K562 (cell line): Measurements from ENCODE around the gene DARS2. TPM values are rescaled to one million over a fixed set of nuclear protein-coding genes. Genes with fewer than 3 reads are reported as not detected.

Experiments used
- ARHGAP35 ChIP-seq: fragments of 450-650 bp; IDR thresholded peaks from 2 replicates; pipeline ENCODE4 v1.6.1; 2018; ENCODE audit not compliant: partially characterized antibody
- ATF4 ChIP-seq: fragments of 450-650 bp; formaldehyde crosslinking; IDR thresholded peaks from 2 replicates; pipeline ENCODE4 v1.4.0; 2022; ENCODE audit warnings: mild to moderate bottlenecking, moderate library complexity
- BRF2 ChIP-seq: IDR thresholded peaks from 3 replicates; pipeline ENCODE4 v1.6.1; 2011; ENCODE audit warnings: borderline replicate concordance, mild to moderate bottlenecking; ENCODE audit not compliant: insufficient read length, insufficient read depth
- FOXK2 ChIP-seq, 2 experiments: fragments of 450-650 bp; IDR thresholded peaks in 1 of 2; conservative IDR thresholded peaks in 1 of 2; 2 replicates each; pipeline ENCODE4 v1.6.1; 2016; ENCODE audit warnings: low read depth in 2 of 2, mild to moderate bottlenecking in 1 of 2
- GATAD2B ChIP-seq: fragments of 450-650 bp; IDR thresholded peaks from 2 replicates; pipeline ENCODE4 v1.6.1; 2017; ENCODE audit warnings: mild to moderate bottlenecking, borderline replicate concordance
- HMG20B ChIP-seq: fragments of 250-450 bp; sonication (Bioruptor Pico); IDR thresholded peaks from 2 replicates; pipeline ENCODE4 v1.5.0; 2021; ENCODE audit warnings: mild to moderate bottlenecking
- IRF1 ChIP-seq: sonication (generic); formaldehyde crosslinking; IDR thresholded peaks from 2 replicates; pipeline ENCODE4 v1.8.0; 2022; ENCODE audit warnings: missing genetic modification reagents, mild to moderate bottlenecking, borderline replicate concordance
- MEF2D ChIP-seq: conservative IDR thresholded peaks from 2 replicates; pipeline ENCODE4 v1.6.1; 2016; ENCODE audit warnings: low read depth, missing genetic modification characterization, missing compliant biosample characterization
- PML ChIP-seq: IDR thresholded peaks from 2 replicates; pipeline ENCODE4 v1.6.1; 2012; ENCODE audit warnings: low read length, inconsistent platforms
- POLR2G ChIP-seq: fragments of 200-400 bp; formaldehyde crosslinking; IDR thresholded peaks from 2 replicates; pipeline ENCODE4 v1.6.1; 2017; ENCODE audit warnings: low read depth, mild to moderate bottlenecking, antibody characterized with exemption, low read length, moderate library complexity
- POLR3A ChIP-seq: IDR thresholded peaks from 2 replicates; pipeline ENCODE4 v1.6.1; 2011; ENCODE audit warnings: borderline replicate concordance, mild to moderate bottlenecking, moderate library complexity; ENCODE audit not compliant: insufficient read length, insufficient read depth; ENCODE audit errors: extremely low read depth
- RNF219 ChIP-seq: fragments of 250-450 bp; sonication (Bioruptor Pico); IDR thresholded peaks from 2 replicates; pipeline ENCODE4 v1.5.0; 2022; ENCODE audit warnings: mild to moderate bottlenecking
- SMARCA5 ChIP-seq: fragments of 450-650 bp; IDR thresholded peaks from 2 replicates; pipeline ENCODE4 v1.6.1; 2016
- SMARCB1 ChIP-seq: IDR thresholded peaks from 2 replicates; pipeline ENCODE4 v1.6.1; 2011; ENCODE audit warnings: improper control_type of control experiment, low read depth; ENCODE audit not compliant: insufficient read length
- TCFL5 ChIP-seq: fragments of 250-450 bp; sonication (Bioruptor Pico); conservative IDR thresholded peaks from 2 replicates; pipeline ENCODE4 v1.6.1; 2021; ENCODE audit warnings: mild to moderate bottlenecking, moderate library complexity, matching md5 sums
- TGIF2 ChIP-seq: sonication (generic); formaldehyde crosslinking; IDR thresholded peaks from 2 replicates; pipeline ENCODE4 v1.8.1; 2022; ENCODE audit warnings: mild to moderate bottlenecking, missing genetic modification reagents, moderate library complexity
- THRAP3 ChIP-seq: fragments of 450-650 bp; IDR thresholded peaks from 2 replicates; pipeline ENCODE4 v1.6.1; 2016; ENCODE audit warnings: mild to moderate bottlenecking, inconsistent platforms, borderline replicate concordance
- TRIM28 ChIP-seq: fragments of 450-650 bp; IDR thresholded peaks from 2 replicates; pipeline ENCODE4 v1.6.1; 2017
- ZNF511 ChIP-seq: sonication (generic); formaldehyde crosslinking; IDR thresholded peaks from 2 replicates; pipeline ENCODE4 v1.8.0; 2022; ENCODE audit warnings: mild to moderate bottlenecking, missing genetic modification reagents
- ZNF778 ChIP-seq: fragments of 450-650 bp; formaldehyde crosslinking; IDR thresholded peaks from 2 replicates; pipeline ENCODE4 v1.4.0; 2020; ENCODE audit warnings: mild to moderate bottlenecking, moderate library complexity
- ZNF785 ChIP-seq: fragments of 250-450 bp; sonication (Bioruptor Pico); IDR thresholded peaks from 2 replicates; pipeline ENCODE4 v1.4.0; 2020; ENCODE audit warnings: mild to moderate bottlenecking
- polyA plus RNA-seq, 8 experiments: library from polyadenylated mRNA; depleted of rRNA in 4 of 8; stranded (reverse) in 5 of 8; unstranded in 3 of 8; fragments of >200 nt; fragmentation: Nextera tagmentation in 2 of 8; fragmentation: Illumina TruSeq in 1 of 8; extraction: Ambion mirVana in 2 of 8; extraction: Trizol in 1 of 8; gene quantifications; 2 replicates each; pipeline versions ENCODE4 v1.2.1 to v1.2.3, GENCODE V29; 2011 to 2014; ENCODE audit warnings: inconsistent platforms in 1 of 8, missing spikeins in 1 of 8
- total RNA-seq, 7 experiments: library from RNA; depleted of rRNA in 6 of 7; stranded (reverse); fragments of >200 nt in 6 of 7; fragmentation: Illumina TruSeq in 2 of 7; extraction: Trizol in 2 of 7; gene quantifications; 2 replicates each; pipeline versions ENCODE4 v1.2.1 to v1.2.3, GENCODE V29; 2011 to 2021; ENCODE audit warnings: low replicate concordance in 1 of 7

DARS2 gene
- total and polyA plus RNA-seq, 9 of the 15 experiments (the other 6 are each of a cell fraction or from before 2014, with no cell fraction given), result 36.4 to 96.7 (median 68.6) TPM

- TF ChIP-seq ATF4 (CRISPR knock-in tag), result no peak; the same call in 1 of the 2 replicates
- peak; percentile 86 for TF ChIP-seq PML
- TF ChIP-seq ZNF511 (CRISPR knock-in tag), result no peak
- TF ChIP-seq TCFL5 (CRISPR knock-in tag), result no peak
- TF ChIP-seq THRAP3, result no peak
- TF ChIP-seq ZNF778 (CRISPR knock-in tag), result no peak
- TF ChIP-seq IRF1 (CRISPR knock-in tag), result no peak; the same call in 1 of the 2 replicates
- TF ChIP-seq TRIM28, result peak; percentile 17; the same call in 1 of the 2 replicates
- no peak for TF ChIP-seq SMARCA5
- TF ChIP-seq ARHGAP35, result no peak
- TF ChIP-seq RNF219 (CRISPR knock-in tag), result no peak
- TF ChIP-seq TGIF2, result no peak
- TF ChIP-seq POLR2G, result peak; percentile 95
- TF ChIP-seq GATAD2B, result 0 out of 2 replicates have a peak, but pooled peaks have one; percentile 8
- TF ChIP-seq BRF2, result no peak
- TF ChIP-seq FOXK2 (conservative IDR thresholded peaks at IDR 0.05 in 1 of 2, IDR thresholded peaks at IDR 0.05 in 1 of 2; ENCODE audit: low read depth in 2 of 2), result peak; percentile 88 to 92
- TF ChIP-seq MEF2D, result no peak
- peak; percentile 79 for TF ChIP-seq SMARCB1
- TF ChIP-seq HMG20B (CRISPR knock-in tag), result no peak
- no peak for TF ChIP-seq POLR3A
- TF ChIP-seq ZNF785 (CRISPR knock-in tag), result no peak
Measured at GRCh38 chr1:173824315-173825081, at the start of gene DARS2, which contains the start of gene CENPL (continued).
